GM18498 (cell line): ENCODE measurements around the gene GNG10.
A peak's percentile ranks its signal among the peaks of the same experiment; 100 is the strongest.
"Not testable (repeated sequence)": the region's sequence is repeated elsewhere in the genome, so short reads cannot be mapped to it uniquely, and the experiment has no call there.

Source experiments
- ATAC-seq: cut with Tn5 transposase; IDR thresholded peaks from one replicate; pipeline ENCODE4 v1.9.1; 2021; ENCODE audit warnings: mild to moderate bottlenecking, moderate library complexity; ENCODE audit not compliant: unreplicated experiment

GNG10 gene

GRCh38 chr9:111648066-111648465, 13.3 kb upstream of the GNG10 start:
- ATAC-seq = no peak

- no peak for ATAC-seq
Observed at GRCh38 chr9:111649016-111649415, 12.4 kb upstream of the GNG10 start.

- no peak for ATAC-seq
Observed at GRCh38 chr9:111657051-111657450, 4.4 kb upstream of the GNG10 start.

- ATAC-seq = no peak
Observed at GRCh38 chr9:111658943-111659342, 2.5 kb upstream of the GNG10 start.

- no peak for ATAC-seq
Observed at GRCh38 chr9:111659691-111660090, 1.7 kb upstream of the GNG10 start.

- peak; percentile 40 for ATAC-seq
Observed at GRCh38 chr9:111661802-111662521, 557 bp downstream of the GNG10 start.

GRCh38 chr9:111662576-111663300, 1.3 kb downstream of the GNG10 start:
- ATAC-seq = no peak

GRCh38 chr9:111663301-111663823, 2.0 kb downstream of the GNG10 start:
- no peak for ATAC-seq

- ATAC-seq = no peak
Observed at GRCh38 chr9:111668026-111668573, 6.7 kb downstream of the GNG10 start.

- not testable (repeated sequence) for ATAC-seq
Observed at GRCh38 chr9:111668601-111669000, 7.2 kb downstream of the GNG10 start.

- ATAC-seq = no peak
Observed at GRCh38 chr9:111674319-111674718, 12.9 kb downstream of the GNG10 start.

- ATAC-seq = no peak
Observed at GRCh38 chr9:111676116-111676515, 14.7 kb downstream of the GNG10 start.

- no peak for ATAC-seq
Observed at GRCh38 chr9:111678293-111678692, 16.9 kb downstream of the GNG10 start.

GRCh38 chr9:111679199-111679598, 17.8 kb downstream of the GNG10 start:
- ATAC-seq = no peak

- no peak for ATAC-seq
Observed at GRCh38 chr9:111683392-111683791, 22.0 kb downstream of the GNG10 start.

GRCh38 chr9:111691672-111692329, 30.4 kb downstream of the GNG10 start:
- ATAC-seq = no peak

GRCh38 chr9:111696796-111697195, 35.4 kb downstream of the GNG10 start:
- no peak for ATAC-seq

- ATAC-seq = no peak
Observed at GRCh38 chr9:111700776-111701175, 39.4 kb downstream of the GNG10 start.

GRCh38 chr9:111704503-111704902, 43.1 kb downstream of the GNG10 start:
- ATAC-seq = no peak

- ATAC-seq = no peak
Observed at GRCh38 chr9:111711548-111711947, 50.1 kb downstream of the GNG10 start.

GRCh38 chr9:111712369-111712768, 51.0 kb downstream of the GNG10 start:
- ATAC-seq = no peak
